H1 (cell line): Measurements from ENCODE around the gene CD164L2. TPM values are rescaled to one million over a fixed set of nuclear protein-coding genes. Genes with fewer than 3 reads are reported as not detected.

Experiments used
- CTCF ChIA-PET: fragments of 300-600 bp; sonication (Branson Sonifier 250); formaldehyde crosslinking; loops from one replicate; lab custom pipeline; 2021; ENCODE audit not compliant: partially characterized antibody; lab: Charles Lee
- POLR2A ChIA-PET: fragments of 300-600 bp; sonication (Branson Sonifier 250); formaldehyde crosslinking; loops from one replicate; lab custom pipeline; 2021; ENCODE audit warnings: inconsistent platforms; ENCODE audit not compliant: partially characterized antibody; lab: Charles Lee
- DNase-seq, 2 experiments: peaks; one replicate each; pipeline versions ENCODE4 v3.0.0 to v3.0.0-alpha.2; 2010 to 2022; ENCODE audit warnings: low spot score in 2 of 2, low read depth in 1 of 2, mixed read lengths in 1 of 2
- FAIRE-seq: peaks from 2 replicates; lab custom pipeline; 2011; peaks lifted over from hg19 to GRCh38; lab: Jason Lieb, UNC
- H2AFZ ChIP-seq: 2 replicates; pipeline ENCODE4 v1.8.1; 2012; ENCODE audit warnings: low read length, inconsistent platforms
- H2AK5ac ChIP-seq: 2 replicates; pipeline ENCODE4 v1.6.1; 2013; ENCODE audit warnings: low read depth, low read length
- H2BK120ac ChIP-seq: replicated peaks from 2 replicates; pipeline ENCODE3; 2013; ENCODE audit warnings: low read depth, low read length, inconsistent platforms
- H2BK12ac ChIP-seq: 2 replicates; pipeline ENCODE4 v1.6.1; 2013; ENCODE audit warnings: low read depth, low read length
- H2BK15ac ChIP-seq: 2 replicates; pipeline ENCODE4 v1.6.1; 2013; ENCODE audit warnings: low read length
- H2BK20ac ChIP-seq: 2 replicates; pipeline ENCODE4 v1.6.1; 2013; ENCODE audit warnings: low read length
- H2BK5ac ChIP-seq: 2 replicates; pipeline ENCODE4 v1.6.1; 2013; ENCODE audit warnings: low read depth, low read length
- H3K14ac ChIP-seq: 2 replicates; pipeline ENCODE4 v1.6.1; 2013; ENCODE audit warnings: inconsistent platforms; ENCODE audit not compliant: insufficient read length
- H3K18ac ChIP-seq: 2 replicates; pipeline ENCODE4 v1.6.1; 2013; ENCODE audit warnings: low read length; ENCODE audit errors: extremely low read depth
- H3K23ac ChIP-seq: 2 replicates; pipeline ENCODE4 v1.6.1; 2013; ENCODE audit warnings: inconsistent platforms; ENCODE audit not compliant: insufficient read length
- H3K23me2 ChIP-seq: 2 replicates; pipeline ENCODE4 v1.6.1; 2013; ENCODE audit warnings: low read depth, low read length
- H3K27ac ChIP-seq: 2 replicates; pipeline ENCODE4 v1.6.1; 2011; ENCODE audit warnings: low read depth, low read length, inconsistent platforms
- H3K27me3 ChIP-seq, 4 experiments: replicated peaks in 1 of 4; 1 replicate in 1 of 4; 2 replicates in 3 of 4; pipeline versions ENCODE4 v1.6.1 to v1.8.1; 2011 to 2013; ENCODE audit warnings: low read length in 3 of 4, mild to moderate bottlenecking in 3 of 4, inconsistent platforms in 2 of 4, mixed read lengths in 2 of 4, moderate library complexity in 1 of 4; ENCODE audit not compliant: control insufficient read depth in 3 of 4, insufficient read depth in 3 of 4; ENCODE audit errors: extremely low read depth in 1 of 4
- H3K36me3 ChIP-seq, 4 experiments: 2 replicates each; pipeline versions ENCODE4 v1.6.1 to v1.8.1; 2011 to 2013; ENCODE audit warnings: mild to moderate bottlenecking in 4 of 4, low read length in 3 of 4, moderate library complexity in 2 of 4, control low read depth in 1 of 4, inconsistent platforms in 1 of 4; ENCODE audit not compliant: insufficient read depth in 4 of 4, control insufficient read depth in 2 of 4
- H3K4ac ChIP-seq: replicated peaks from 2 replicates; pipeline ENCODE3; 2013; ENCODE audit warnings: low read length, low read depth, mixed read lengths, inconsistent platforms; ENCODE audit not compliant: insufficient read length
- H3K4me1 ChIP-seq, 4 experiments: replicated peaks in 1 of 4; 1 replicate in 1 of 4; 2 replicates in 3 of 4; pipeline versions ENCODE4 v1.6.1 to v1.8.1; 2011 to 2013; ENCODE audit warnings: low read length in 3 of 4, inconsistent platforms in 2 of 4, mixed read lengths in 1 of 4; ENCODE audit not compliant: insufficient read depth in 4 of 4, control insufficient read depth in 3 of 4
- H3K4me2 ChIP-seq, 2 experiments: 2 replicates each; pipeline versions ENCODE4 v1.6.1 to v1.8.1; 2011 to 2013; ENCODE audit warnings: low read depth in 2 of 2, low read length in 2 of 2, control low read depth in 1 of 2, inconsistent platforms in 1 of 2, mild to moderate bottlenecking in 1 of 2; ENCODE audit not compliant: insufficient read depth in 1 of 2
- H3K4me3 ChIP-seq, 4 experiments: fragments of 200-600, 300-600 bp in 1 of 4; sonication (generic), shearing (Covaris generic), sonication (Bioruptor Twin) in 1 of 4; 2 replicates each; pipeline versions ENCODE4 v1.5.1 to v1.8.1; 2011 to 2016; ENCODE audit warnings: low read length in 4 of 4, low read depth in 3 of 4, control low read depth in 2 of 4, inconsistent platforms in 2 of 4, mild to moderate bottlenecking in 2 of 4, mixed read lengths in 1 of 4, moderate library complexity in 1 of 4; ENCODE audit not compliant: insufficient read depth in 2 of 4; ENCODE audit errors: extremely low read depth in 1 of 4
- H3K56ac ChIP-seq: replicated peaks from 2 replicates; pipeline ENCODE3; 2013; ENCODE audit warnings: low read depth, mild to moderate bottlenecking, mixed read lengths, low read length, inconsistent platforms; ENCODE audit not compliant: insufficient read length
- H3K79me1 ChIP-seq: 2 replicates; pipeline ENCODE4 v1.6.1; 2013; ENCODE audit warnings: low read depth, low read length, control low read depth
- H3K79me2 ChIP-seq, 2 experiments: 2 replicates each; pipeline versions ENCODE4 v1.6.1 to v1.8.1; 2012 to 2013; ENCODE audit warnings: low read length in 2 of 2, mild to moderate bottlenecking in 2 of 2, inconsistent platforms in 1 of 2; ENCODE audit not compliant: insufficient read depth in 2 of 2, control insufficient read depth in 1 of 2
- H3K9ac ChIP-seq, 4 experiments: replicated peaks in 1 of 4; 1 replicate in 1 of 4; 2 replicates in 3 of 4; pipeline versions ENCODE4 v1.6.1 to v1.8.1; 2011 to 2013; ENCODE audit warnings: low read depth in 3 of 4, low read length in 3 of 4, control low read depth in 2 of 4, mild to moderate bottlenecking in 2 of 4, moderate library complexity in 2 of 4, inconsistent platforms in 1 of 4; ENCODE audit errors: extremely low read depth in 1 of 4
- H3K9me3 ChIP-seq, 2 experiments: 2 replicates each; pipeline versions ENCODE4 v1.6.1 to v1.8.1; 2012 to 2013; ENCODE audit warnings: mild to moderate bottlenecking in 2 of 2, moderate library complexity in 2 of 2, control low read depth in 1 of 2, inconsistent platforms in 1 of 2, low read depth in 1 of 2, low read length in 1 of 2, mixed read lengths in 1 of 2; ENCODE audit not compliant: insufficient read depth in 2 of 2
- H4K20me1 ChIP-seq, 2 experiments: replicated peaks in 1 of 2; 2 replicates each; pipeline versions ENCODE3 to v1.8.1; 2011 to 2013; ENCODE audit warnings: inconsistent platforms in 2 of 2, low read length in 2 of 2, mild to moderate bottlenecking in 1 of 2; ENCODE audit not compliant: insufficient read depth in 2 of 2, control insufficient read depth in 1 of 2
- H4K5ac ChIP-seq: 2 replicates; pipeline ENCODE4 v1.6.1; 2013; ENCODE audit warnings: low read length, low read depth, mixed read lengths, inconsistent platforms; ENCODE audit not compliant: insufficient read length
- H4K8ac ChIP-seq: 2 replicates; pipeline ENCODE4 v1.8.0; 2013; ENCODE audit warnings: mild to moderate bottlenecking, moderate library complexity, low read length, inconsistent platforms; ENCODE audit not compliant: insufficient read depth; ENCODE audit errors: extremely low read depth
- H4K91ac ChIP-seq: replicated peaks from 2 replicates; pipeline ENCODE3; 2013; ENCODE audit warnings: low read length, mixed read lengths, inconsistent platforms; ENCODE audit not compliant: insufficient read length
- RAD21 ChIP-seq, 2 experiments: IDR thresholded peaks in 1 of 2; conservative IDR thresholded peaks in 1 of 2; 2 replicates each; pipeline ENCODE4 v1.6.1; 2011; ENCODE audit warnings: low read depth in 2 of 2, low read length in 2 of 2, improper control_type of control experiment in 1 of 2, inconsistent platforms in 1 of 2, mild to moderate bottlenecking in 1 of 2, moderate library complexity in 1 of 2
- SIX5 ChIP-seq: IDR thresholded peaks from 2 replicates; pipeline ENCODE4 v1.6.1; 2011; ENCODE audit warnings: mild to moderate bottlenecking, low read depth, low read length
- TEAD4 ChIP-seq: IDR thresholded peaks from 2 replicates; pipeline ENCODE4 v1.6.1; 2012; ENCODE audit warnings: low read depth, low read length, inconsistent platforms, mixed read lengths
- WGBS, 2 experiments: shearing (Covaris generic) in 1 of 2; methylation state at CpG; one replicate each; pipeline versions ENCODE4 v1.1.6 to v1.1.7; 2013 to 2015; ENCODE audit warnings: low lambda C conversion rate in 2 of 2, mixed read lengths in 2 of 2, inconsistent platforms in 1 of 2, low coverage in 1 of 2, missing lambda C conversion rate in 1 of 2; ENCODE audit not compliant: insufficient replicate concordance in 2 of 2, insufficient coverage in 1 of 2, insufficient read length in 1 of 2; ENCODE audit errors: extremely low coverage in 1 of 2, missing lambda C conversion rate in 1 of 2; 5-methylcytosine and 5-hydroxymethylcytosine counted together
- polyA plus RNA-seq, 7 experiments: library from polyadenylated mRNA; depleted of rRNA in 3 of 7; stranded (reverse) in 5 of 7; unstranded in 2 of 7; fragments of >200 nt in 5 of 7; fragments of 200-250 nt in 2 of 7; gene quantifications; 1 replicate in 5 of 7; 2 replicates in 1 of 7; 4 replicates in 1 of 7; pipeline versions ENCODE4 v1.2.1 to v1.2.3, GENCODE V29; 2011 to 2013; ENCODE audit warnings: missing spikeins in 2 of 7, mixed read lengths in 2 of 7
- total RNA-seq: library from RNA; stranded (reverse); fragmentation: NEBNext Ultra II Directional; extraction: Animal tissue kit (Norgen Biotek cat#: 25700); gene quantifications from 2 replicates; pipeline ENCODE4 v1.2.1, GENCODE V29; 2021
- TF ChIP-seq, protein P1 (sequence below), 3 experiments: IDR thresholded peaks; 1 replicate in 2 of 3; 2 replicates in 1 of 3; pipeline versions ENCODE4 v1.5.1 to v1.6.1; 2011; ENCODE audit warnings: low read length in 3 of 3, mild to moderate bottlenecking in 3 of 3, inconsistent platforms in 2 of 3, low read depth in 1 of 3, moderate library complexity in 1 of 3; ENCODE audit not compliant: insufficient read depth in 1 of 3; ENCODE audit errors: control extremely low read depth in 1 of 3

Gene CD164L2
- total and polyA plus RNA-seq, 2 of the 8 experiments (the other 6 are each of a cell fraction or from before 2014, with no cell fraction given): 3.3 TPM

DNA sequence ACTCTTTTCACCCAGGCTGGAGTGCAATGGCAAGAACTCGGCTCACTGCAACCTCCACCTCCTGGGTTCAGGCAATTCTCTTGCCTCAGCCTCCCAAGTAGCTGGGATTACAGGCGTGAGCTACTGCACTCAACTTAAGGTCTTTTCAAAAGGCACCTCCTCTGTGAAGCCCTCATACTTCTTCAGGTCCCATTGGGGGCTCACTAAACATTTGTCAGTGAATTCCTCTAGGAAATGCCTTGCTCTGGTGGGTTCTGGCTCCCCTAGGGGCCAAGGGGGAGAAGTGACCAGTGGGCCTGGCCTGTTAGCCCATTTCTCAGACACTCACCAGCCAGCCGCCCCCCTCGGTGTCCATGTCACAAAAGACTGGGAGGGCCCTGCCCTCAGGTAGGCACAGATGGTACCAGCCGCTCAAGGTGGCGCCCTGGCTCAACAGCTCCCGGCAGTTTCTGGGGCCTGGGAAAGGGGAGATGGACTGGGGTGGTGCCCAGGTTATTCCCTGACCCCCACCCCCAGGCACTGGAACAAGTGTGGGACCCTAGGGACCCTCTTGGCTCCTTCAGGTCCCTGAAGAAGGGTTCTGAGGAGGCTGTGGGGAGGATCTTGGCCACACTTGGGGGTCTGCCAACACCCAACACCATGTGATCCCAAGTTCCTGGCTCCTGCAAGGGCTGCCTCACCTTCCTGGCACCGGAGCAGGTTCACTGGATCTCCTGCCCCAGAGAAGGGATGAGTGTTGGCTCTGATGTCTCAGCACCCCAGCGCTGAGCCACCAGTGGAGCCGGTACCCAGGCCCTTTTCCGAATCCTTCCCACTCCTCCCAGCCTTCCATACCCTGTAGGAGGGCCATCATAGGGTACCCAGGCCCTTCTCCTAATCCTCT, 10.1 kb downstream of the CD164L2 start:
- CTCF ChIA-PET: interaction anchor here (0.7 to 28.8 kb wide), 15 partner anchors 10 to 363 kb away, joined by 3 to 625 read pairs (median 5); partner anchors contain the start of genes CD164L2, FCN3 and GPR3
- Histone ChIP-seq H2BK120ac (no peak overlapping the region), H3K4ac (no peak overlapping the region), H3K9me3 (no peaks in the 10 kb centered on the region), H3K79me2 (no peaks in the 10 kb centered on the region), H3K23me2 (no peaks in the 10 kb centered on the region), H2BK5ac (no peak overlapping the region), H4K91ac (no peak overlapping the region), H3K36me3 (no peaks in the 10 kb centered on the region), H3K27ac (no peak overlapping the region), H4K5ac (no peak overlapping the region), H3K9ac (no peak overlapping the region), H3K18ac (no peak overlapping the region), H3K4me3 (no peak overlapping the region), H3K14ac (no peak overlapping the region), H2BK20ac (no peak overlapping the region), H3K79me1 (no peaks in the 10 kb centered on the region), H3K27me3 (no peaks in the 10 kb centered on the region), H2BK15ac (no peak overlapping the region; the same call in 1 of the 2 replicates), H4K20me1 (no peaks in the 10 kb centered on the region), H3K56ac (no peak overlapping the region), H2AFZ (no peak overlapping the region)
- peak in 1 of 2 experiments; percentile 64 for DNase-seq
- no peak for FAIRE-seq
- 90% methylated on average over 11 of the region's 11 CpGs; no CpG with 5 or more reads in 1 of the 2 experiments for WGBS, 2 experiments
- TF ChIP-seq SIX5 (no peak), TEAD4 (no peak), RAD21 (IDR thresholded peaks at IDR 0.05 in 1 of 2, conservative IDR thresholded peaks at IDR 0.05 in 1 of 2; ENCODE audit: low read depth in 2 of 2, low read length in 2 of 2) (peak; percentile 41 to 57; a peak in 3 of 4 replicates)
- TF ChIP-seq, protein P1, sequence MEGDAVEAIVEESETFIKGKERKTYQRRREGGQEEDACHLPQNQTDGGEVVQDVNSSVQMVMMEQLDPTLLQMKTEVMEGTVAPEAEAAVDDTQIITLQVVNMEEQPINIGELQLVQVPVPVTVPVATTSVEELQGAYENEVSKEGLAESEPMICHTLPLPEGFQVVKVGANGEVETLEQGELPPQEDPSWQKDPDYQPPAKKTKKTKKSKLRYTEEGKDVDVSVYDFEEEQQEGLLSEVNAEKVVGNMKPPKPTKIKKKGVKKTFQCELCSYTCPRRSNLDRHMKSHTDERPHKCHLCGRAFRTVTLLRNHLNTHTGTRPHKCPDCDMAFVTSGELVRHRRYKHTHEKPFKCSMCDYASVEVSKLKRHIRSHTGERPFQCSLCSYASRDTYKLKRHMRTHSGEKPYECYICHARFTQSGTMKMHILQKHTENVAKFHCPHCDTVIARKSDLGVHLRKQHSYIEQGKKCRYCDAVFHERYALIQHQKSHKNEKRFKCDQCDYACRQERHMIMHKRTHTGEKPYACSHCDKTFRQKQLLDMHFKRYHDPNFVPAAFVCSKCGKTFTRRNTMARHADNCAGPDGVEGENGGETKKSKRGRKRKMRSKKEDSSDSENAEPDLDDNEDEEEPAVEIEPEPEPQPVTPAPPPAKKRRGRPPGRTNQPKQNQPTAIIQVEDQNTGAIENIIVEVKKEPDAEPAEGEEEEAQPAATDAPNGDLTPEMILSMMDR (IDR thresholded peaks at IDR 0.05; ENCODE audit: control extremely low read depth in 1 of 3, insufficient read depth in 1 of 3, low read depth in 1 of 3, low read length in 3 of 3): peak; percentile 61 to 69 (median 63)
- TF ChIP-seq, all 59 proteins: peak for 2
- Histone ChIP-seq H4K8ac (peak overlapping the region; percentile 65; the same call in 1 of the 2 replicates), H3K4me2 (no peak overlapping the region), H2BK12ac (no peak overlapping the region), H2AK5ac (no peak overlapping the region), H3K23ac (no peak overlapping the region), H3K4me1 (peaks cover 0 to 3% (median 0%) of the 10 kb centered on the region in 4 experiments; a peak in 1 of 7 replicates)
- POLR2A ChIA-PET: interaction anchor here (1.0 to 5.0 kb wide), 2 partner anchors 9 to 18 kb away, joined by 3 to 14 read pairs; partner anchors contain the start of gene CD164L2
